Activated effector memory CD4-positive, alpha-beta T cell treated with Interleukin-2 at 50 U/mL for 16 hours (primary cell): ENCODE measurements around the gene EN2.

Experiments used
- DNase-seq: peaks from one replicate; pipeline ENCODE4 v3.0.0-alpha.2; 2020

The EN2 gene

GRCh38 chr7:155458111-155458877 is at the start of gene EN2:
Gene EN2, plus strand, starts transcription at chr7:155458129. Its CDS starts 249 bp downstream, at chr7:155458378.
- DNase-seq = no peak

GRCh38 chr7:155408651-155409586 is 49.0 kb upstream of the EN2 start:
- no peak for DNase-seq

- no peak for DNase-seq
Observed at GRCh38 chr7:155409980-155410379, 47.9 kb upstream of the EN2 start.

GRCh38 chr7:155410431-155410830 is 47.5 kb upstream of the EN2 start:
- DNase-seq = no peak

- DNase-seq = no peak
Observed at GRCh38 chr7:155411718-155412415, 46.1 kb upstream of the EN2 start.

- DNase-seq = no peak
Observed at GRCh38 chr7:155412416-155413253, 45.3 kb upstream of the EN2 start.

- DNase-seq = no peak
Observed at GRCh38 chr7:155414547-155415492, 43.1 kb upstream of the EN2 start.

GRCh38 chr7:155416646-155417380 is 41.1 kb upstream of the EN2 start:
- no peak for DNase-seq

- no peak for DNase-seq
Observed at GRCh38 chr7:155418304-155418703, 39.6 kb upstream of the EN2 start.

- no peak for DNase-seq
Observed at GRCh38 chr7:155418941-155419755, 38.8 kb upstream of the EN2 start.

- DNase-seq = no peak
Observed at GRCh38 chr7:155420116-155420515, 37.8 kb upstream of the EN2 start.

GRCh38 chr7:155422151-155422550 is 35.8 kb upstream of the EN2 start:
- no peak for DNase-seq

- DNase-seq = no peak
Observed at GRCh38 chr7:155422599-155423336, 35.2 kb upstream of the EN2 start.

- DNase-seq = no peak
Observed at GRCh38 chr7:155423337-155424285, 34.3 kb upstream of the EN2 start.

- DNase-seq = no peak
Observed at GRCh38 chr7:155424301-155425010, 33.5 kb upstream of the EN2 start.

GRCh38 chr7:155425011-155425340 is 33.0 kb upstream of the EN2 start:
- no peak for DNase-seq

GRCh38 chr7:155425887-155426286 is 32.0 kb upstream of the EN2 start:
- no peak for DNase-seq
